GM10248 (cell line): ENCODE data around the gene DISC1.

ENCODE experiments used
- CTCF ChIA-PET: fragments of 300-600 bp; sonication (Branson Sonifier 250); formaldehyde crosslinking; extraction: SDS; loops from one replicate; lab custom pipeline; 2021; ENCODE audit warnings: antibody characterized with exemption; lab: Yijun Ruan, JAX
- POLR2A ChIA-PET: fragments of 350-650 bp; sonication (Branson Sonifier 250); formaldehyde crosslinking; extraction: SDS; loops from one replicate; lab custom pipeline; 2020; ENCODE audit warnings: antibody characterized with exemption; lab: Yijun Ruan, JAX
- DNase-seq: peaks from one replicate; pipeline ENCODE4 v3.0.0; 2012; ENCODE audit errors: extremely low spot score
- TF ChIP-seq, protein P1 (sequence below): IDR thresholded peaks from 2 replicates; pipeline ENCODE4 v1.5.1; 2012; ENCODE audit warnings: mild to moderate bottlenecking, low read depth; ENCODE audit errors: extremely low read depth, missing control alignments, control extremely low read depth

Gene DISC1

DNA sequence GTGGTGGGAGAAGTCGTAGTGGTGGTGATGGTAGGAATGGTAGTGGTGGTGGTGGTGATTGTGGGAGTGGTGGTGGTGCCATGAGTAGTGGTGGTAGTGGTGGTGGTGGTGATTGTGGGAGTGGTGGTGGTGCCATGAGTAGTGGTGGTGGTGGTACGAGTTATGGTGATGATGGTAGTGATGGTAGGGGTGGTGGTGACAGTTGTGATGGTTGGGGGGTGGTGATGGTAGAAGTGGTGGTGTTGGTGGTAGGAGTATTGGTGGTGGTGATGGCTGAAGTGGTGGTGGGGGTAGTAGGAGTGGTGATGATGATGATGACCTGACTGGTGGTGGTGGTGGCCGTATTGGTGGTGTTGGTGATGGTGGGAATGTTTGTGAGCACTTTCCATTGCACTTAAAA, 107.1 kb downstream of the DISC1 start:
- TF ChIP-seq, protein P1, sequence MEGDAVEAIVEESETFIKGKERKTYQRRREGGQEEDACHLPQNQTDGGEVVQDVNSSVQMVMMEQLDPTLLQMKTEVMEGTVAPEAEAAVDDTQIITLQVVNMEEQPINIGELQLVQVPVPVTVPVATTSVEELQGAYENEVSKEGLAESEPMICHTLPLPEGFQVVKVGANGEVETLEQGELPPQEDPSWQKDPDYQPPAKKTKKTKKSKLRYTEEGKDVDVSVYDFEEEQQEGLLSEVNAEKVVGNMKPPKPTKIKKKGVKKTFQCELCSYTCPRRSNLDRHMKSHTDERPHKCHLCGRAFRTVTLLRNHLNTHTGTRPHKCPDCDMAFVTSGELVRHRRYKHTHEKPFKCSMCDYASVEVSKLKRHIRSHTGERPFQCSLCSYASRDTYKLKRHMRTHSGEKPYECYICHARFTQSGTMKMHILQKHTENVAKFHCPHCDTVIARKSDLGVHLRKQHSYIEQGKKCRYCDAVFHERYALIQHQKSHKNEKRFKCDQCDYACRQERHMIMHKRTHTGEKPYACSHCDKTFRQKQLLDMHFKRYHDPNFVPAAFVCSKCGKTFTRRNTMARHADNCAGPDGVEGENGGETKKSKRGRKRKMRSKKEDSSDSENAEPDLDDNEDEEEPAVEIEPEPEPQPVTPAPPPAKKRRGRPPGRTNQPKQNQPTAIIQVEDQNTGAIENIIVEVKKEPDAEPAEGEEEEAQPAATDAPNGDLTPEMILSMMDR: no peak
- DNase-seq: no peak
- ChIA-PET POLR2A (no interaction called here), CTCF (interaction anchor here (1.4 to 3.1 kb wide), 2 partner anchors 16 to 23 kb away, joined by 3 to 16 read pairs; no protein-coding TSS in a partner anchor)

DNA sequence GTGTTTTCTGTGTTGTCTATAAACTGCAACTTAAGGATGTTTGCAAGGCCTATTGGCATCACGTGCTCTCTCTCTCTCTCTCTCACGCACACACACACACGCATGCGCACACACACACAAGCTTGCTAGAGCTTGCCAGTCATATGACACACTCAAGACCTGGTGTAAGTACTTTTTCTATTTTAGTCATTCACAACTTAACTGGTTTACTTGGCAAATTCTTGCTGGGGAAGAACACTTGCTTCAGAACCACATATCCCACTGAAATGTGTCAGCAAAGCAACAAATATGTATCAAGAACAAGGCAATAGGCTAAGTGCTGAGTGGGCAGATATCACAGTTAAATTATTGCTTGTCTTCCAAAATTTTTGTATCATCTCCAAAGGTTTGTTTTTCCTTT, 107.8 kb downstream of the DISC1 start:
- no peak for DNase-seq
- POLR2A ChIA-PET: no interaction called here
- CTCF ChIA-PET: interaction anchor here (1.4 to 3.1 kb wide), 2 partner anchors 15 to 22 kb away, joined by 3 to 16 read pairs; no protein-coding TSS in a partner anchor
- TF ChIP-seq, protein P1: no peak

DNA sequence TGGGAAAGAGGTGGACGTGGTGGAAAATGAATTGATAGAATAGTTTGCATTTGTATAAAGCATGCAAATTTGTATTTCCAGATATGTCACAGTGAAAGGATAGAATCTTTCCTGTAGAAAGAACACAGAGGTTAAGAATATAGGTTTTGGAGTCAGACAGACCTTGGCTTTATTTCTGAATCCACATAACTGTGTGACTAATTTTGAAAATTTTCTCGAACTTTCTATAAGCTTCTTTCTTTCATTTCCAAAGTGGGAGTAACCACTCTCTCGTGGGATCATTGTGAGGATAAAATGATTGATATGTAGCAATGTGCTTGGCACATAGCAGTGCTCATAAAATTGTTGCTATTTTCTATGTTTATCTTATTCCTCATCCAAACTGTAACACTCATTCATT, 108.8 kb downstream of the DISC1 start:
- CTCF ChIA-PET: interaction anchor here (1.3 to 3.1 kb wide), 3 partner anchors 9 to 69 kb away, joined by 3 to 16 read pairs (median 4); no protein-coding TSS in a partner anchor
- TF ChIP-seq, protein P1: no peak
- no peak for DNase-seq
- POLR2A ChIA-PET: no interaction called here

DNA sequence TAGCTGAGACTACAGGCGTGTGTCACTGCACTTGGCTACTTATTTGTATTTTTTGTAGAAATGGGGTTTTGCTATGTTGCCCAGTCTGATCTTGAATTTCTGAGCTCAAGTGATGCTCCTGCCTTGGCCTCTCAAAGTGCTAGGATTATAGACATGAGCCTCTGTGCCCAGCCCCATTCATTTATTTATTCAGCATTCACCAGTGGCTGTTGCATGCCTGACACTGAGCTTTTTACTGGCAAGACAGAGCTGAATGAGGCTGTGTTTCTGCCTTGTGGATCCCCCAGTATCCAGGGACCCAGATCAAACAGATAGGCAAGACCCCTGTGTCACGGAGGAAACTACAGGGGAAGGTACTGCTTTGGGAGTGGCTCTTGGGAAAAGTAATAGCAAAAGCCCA, 109.4 kb downstream of the DISC1 start:
- ChIA-PET POLR2A (no interaction called here), CTCF (interaction anchor here (1.3 to 3.1 kb wide), 3 partner anchors 9 to 68 kb away, joined by 3 to 16 read pairs (median 4); no protein-coding TSS in a partner anchor)
- DNase-seq: no peak
- TF ChIP-seq, protein P1: no peak

DNA sequence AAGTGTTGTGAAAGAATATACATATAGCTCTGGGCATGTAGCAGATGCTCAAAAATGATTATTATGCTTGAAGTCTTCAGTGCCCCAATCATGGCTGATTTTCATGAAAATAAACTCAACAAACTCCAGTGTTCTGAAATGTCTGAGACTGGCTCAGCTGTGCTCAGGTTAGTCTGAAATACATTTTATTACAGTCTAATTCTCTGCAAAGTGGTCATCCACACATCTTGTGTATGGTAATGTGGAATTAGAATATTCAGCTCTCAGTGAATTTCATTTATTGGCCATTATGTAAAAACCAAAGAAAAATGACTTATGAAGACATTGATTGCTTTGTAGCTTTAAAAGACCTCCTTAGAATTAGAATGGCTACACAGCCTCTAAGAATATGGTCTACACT, 109.9 kb downstream of the DISC1 start:
- TF ChIP-seq, protein P1: no peak
- no peak for DNase-seq
- ChIA-PET POLR2A (no interaction called here), CTCF (interaction anchor here (1.4 to 3.1 kb wide), 2 partner anchors 10 to 20 kb away, joined by 4 to 16 read pairs; no protein-coding TSS in a partner anchor)

DNA sequence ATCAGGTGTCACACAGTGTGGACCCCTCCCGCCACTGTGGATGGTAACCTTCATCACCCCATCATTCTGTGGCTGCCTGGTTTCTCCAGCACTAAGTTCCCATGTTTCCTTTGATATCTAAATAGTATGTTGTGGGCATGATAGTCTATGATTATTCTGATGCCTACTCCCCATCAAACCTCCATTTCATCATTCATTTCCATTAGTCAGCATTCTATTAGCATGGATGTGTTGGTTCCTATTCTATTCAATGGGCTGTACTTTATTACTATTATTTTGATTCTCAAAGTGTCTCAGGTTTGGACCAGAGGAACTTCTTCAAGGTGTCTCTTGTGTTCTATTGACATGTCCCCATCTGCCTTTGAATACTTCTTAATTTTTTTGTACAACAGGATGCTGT, 112.0 kb downstream of the DISC1 start:
- DNase-seq: no peak
- CTCF ChIA-PET: no interaction called here
- TF ChIP-seq, protein P1: no peak
- POLR2A ChIA-PET: no interaction called here
